ENCODE results near the gene RNF213.

GRCh38 chr17:80348551-80349150, 88.0 kb downstream of the RNF213 start:
- TF ChIP-seq CTCF (IDR thresholded peaks at IDR 0.05) (no peak), POLR2AphosphoS5 (IDR thresholded peaks at IDR 0.05) (no peak), POLR2A (IDR thresholded peaks at IDR 0.05) (no peak)
